Nephron progenitor cell (in vitro differentiated cells): ENCODE data around the gene SLC16A6.

Experiments
- DNase-seq: peaks from one replicate; pipeline ENCODE4 v3.0.0; 2021
- H3K27ac Mint-ChIP-seq: 2 replicates; pipeline ENCODE4 v1.8.0; 2021; ENCODE audit warnings: mild to moderate bottlenecking, moderate library complexity, mixed read lengths
- H3K27me3 Mint-ChIP-seq: 2 replicates; pipeline ENCODE4 v1.8.0; 2021; ENCODE audit warnings: mild to moderate bottlenecking, low read depth, mixed read lengths; ENCODE audit not compliant: poor library complexity
- H3K36me3 Mint-ChIP-seq: 2 replicates; pipeline ENCODE4 v1.8.0; 2021; ENCODE audit warnings: low read depth, mixed read lengths
- H3K4me1 Mint-ChIP-seq: 2 replicates; pipeline ENCODE4 v1.8.0; 2021; ENCODE audit warnings: mixed read lengths
- H3K4me3 Mint-ChIP-seq: 2 replicates; pipeline ENCODE4 v1.8.0; 2021; ENCODE audit warnings: mild to moderate bottlenecking, moderate library complexity, mixed read lengths
- H3K9me3 Mint-ChIP-seq: 2 replicates; pipeline ENCODE4 v1.8.0; 2021; ENCODE audit warnings: mild to moderate bottlenecking, moderate library complexity, mixed read lengths
- CTCF ChIP-seq: fragments of 200-600 bp; sonication (generic); IDR thresholded peaks from 2 replicates; pipeline ENCODE4 v1.5.0; 2021; ENCODE audit warnings: antibody characterized with exemption

Gene SLC16A6

GRCh38 chr17:68295086-68295485, 4.2 kb upstream of the SLC16A6 start:
- Mint-ChIP-seq H3K27me3 (peaks cover 47% of the 10 kb centered on the region), H3K9me3 (no peaks in the 10 kb centered on the region), H3K27ac (no peak overlapping the region), H3K36me3 (peaks cover 5% of the 10 kb centered on the region), H3K4me1 (peaks cover 15% of the 10 kb centered on the region), H3K4me3 (no peak overlapping the region)
- no peak for DNase-seq
- no peak for TF ChIP-seq CTCF

- TF ChIP-seq CTCF: no peak
- no peak overlapping the region for H3K27ac Mint-ChIP-seq
- H3K36me3 Mint-ChIP-seq: peaks cover 4% of the 10 kb centered on the region
- no peak overlapping the region for H3K4me3 Mint-ChIP-seq
- peaks cover 20% of the 10 kb centered on the region for H3K4me1 Mint-ChIP-seq
- H3K27me3 Mint-ChIP-seq: peaks cover 51% of the 10 kb centered on the region
- H3K9me3 Mint-ChIP-seq: no peaks in the 10 kb centered on the region
- DNase-seq: no peak
Observed at GRCh38 chr17:68294617-68295016, 3.7 kb upstream of the SLC16A6 start.

- no peak overlapping the region for H3K27ac Mint-ChIP-seq
- H3K4me1 Mint-ChIP-seq: peaks cover 24% of the 10 kb centered on the region
- TF ChIP-seq CTCF: no peak
- peaks cover 56% of the 10 kb centered on the region for H3K27me3 Mint-ChIP-seq
- DNase-seq: no peak
- no peak overlapping the region for H3K4me3 Mint-ChIP-seq
- H3K36me3 Mint-ChIP-seq: no peaks in the 10 kb centered on the region
- H3K9me3 Mint-ChIP-seq: no peaks in the 10 kb centered on the region
Observed at GRCh38 chr17:68294196-68294555, 3.2 kb upstream of the SLC16A6 start.

GRCh38 chr17:68293490-68294195, 2.7 kb upstream of the SLC16A6 start:
- no peaks in the 10 kb centered on the region for H3K36me3 Mint-ChIP-seq
- no peak overlapping the region for H3K4me3 Mint-ChIP-seq
- DNase-seq: no peak
- peaks cover 29% of the 10 kb centered on the region for H3K4me1 Mint-ChIP-seq
- peaks cover 61% of the 10 kb centered on the region for H3K27me3 Mint-ChIP-seq
- H3K27ac Mint-ChIP-seq: no peak overlapping the region
- TF ChIP-seq CTCF: no peak
- no peaks in the 10 kb centered on the region for H3K9me3 Mint-ChIP-seq

- Mint-ChIP-seq H3K9me3 (no peaks in the 10 kb centered on the region), H3K4me3 (peak overlapping the region; percentile 80), H3K27ac (no peak overlapping the region), H3K36me3 (no peaks in the 10 kb centered on the region), H3K4me1 (peaks cover 29% of the 10 kb centered on the region), H3K27me3 (peaks cover 71% of the 10 kb centered on the region)
- no peak for DNase-seq
- TF ChIP-seq CTCF: no peak
Observed at GRCh38 chr17:68292689-68293040, 1.7 kb upstream of the SLC16A6 start.
